ENCODE results near the gene SYNDIG1. TPM values are rescaled to one million over a fixed set of nuclear protein-coding genes. Genes with fewer than 3 reads are reported as not detected.

Gene SYNDIG1
- total RNA-seq, 1 experiment from 2014 or later: not detected

DNA sequence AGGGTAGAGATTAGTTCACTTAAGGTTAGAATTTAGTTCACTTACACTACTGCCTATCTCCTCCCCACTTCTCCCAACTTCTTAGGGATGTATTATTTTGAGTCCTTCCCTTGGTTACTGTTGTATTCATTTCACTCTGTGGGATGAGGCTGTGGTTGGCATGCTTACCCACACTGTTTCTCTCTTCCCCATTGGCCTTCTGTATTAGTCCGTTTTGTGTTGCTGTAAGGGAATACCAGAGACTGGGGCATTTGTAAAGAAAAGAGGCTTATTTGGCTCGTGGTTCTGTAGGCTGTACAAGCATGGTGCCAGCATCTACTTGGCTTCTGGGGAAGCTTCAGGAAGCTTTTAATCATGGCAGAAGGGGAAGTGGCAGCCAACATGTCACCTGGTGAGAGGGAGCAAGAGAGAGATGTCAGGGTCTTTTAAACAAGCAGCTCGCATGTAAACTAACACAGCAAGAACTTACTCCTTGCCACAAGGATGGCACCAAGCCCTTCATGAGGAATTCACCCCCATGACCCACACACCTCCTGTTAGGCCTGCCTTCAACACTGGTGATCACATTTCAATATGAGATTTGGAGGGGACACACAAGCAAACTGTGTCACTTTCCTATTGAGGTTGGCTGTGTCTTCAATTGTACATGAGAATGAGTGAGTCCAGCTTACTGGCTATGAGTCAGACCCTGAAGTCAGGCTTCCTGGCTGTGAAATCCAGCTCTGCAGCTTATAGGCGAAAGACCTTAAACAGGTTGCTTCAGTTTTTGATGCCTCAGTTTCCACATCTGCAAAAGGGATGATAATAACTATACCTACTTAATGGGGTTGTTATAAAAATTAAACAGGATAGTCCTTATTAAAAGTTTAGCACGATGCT is 53.3 kb downstream of the SYNDIG1 start:
- Histone ChIP-seq H3K9me3 (no peaks in the 10 kb centered on the region), H3K4me3 (ENCODE audit: low read depth, low read length) (no peak overlapping the region), H3K36me3 (ENCODE audit: control insufficient read depth, insufficient read depth, low read length) (no peaks in the 10 kb centered on the region), H3K27me3 (replicated peaks; ENCODE audit: control insufficient read depth, insufficient read depth, low read length) (no peaks in the 10 kb centered on the region), H3K4me1 (no peaks in the 10 kb centered on the region)
- POLR2A ChIA-PET: no interaction called here
- peaks cover 17% of the 10 kb centered on the region for H3K27me3 Mint-ChIP-seq (ENCODE audit: insufficient read depth, unreplicated experiment)
- no peaks in the 10 kb centered on the region for H3K9me3 Mint-ChIP-seq (ENCODE audit: unreplicated experiment)
- H3K36me3 Mint-ChIP-seq (ENCODE audit: insufficient read depth, unreplicated experiment): no peaks in the 10 kb centered on the region
- CTCF ChIA-PET: no interaction called here
- no peak overlapping the region for H3K27ac Mint-ChIP-seq (ENCODE audit: unreplicated experiment)
- no TSS peak for BruUV-seq (replicated peaks)
- no peaks in the 10 kb centered on the region for H3K4me1 Mint-ChIP-seq (ENCODE audit: low read depth, unreplicated experiment)
- H3K4me3 Mint-ChIP-seq (ENCODE audit: unreplicated experiment): no peak overlapping the region
- no peak for DNase-seq
- TF ChIP-seq, protein P1, sequence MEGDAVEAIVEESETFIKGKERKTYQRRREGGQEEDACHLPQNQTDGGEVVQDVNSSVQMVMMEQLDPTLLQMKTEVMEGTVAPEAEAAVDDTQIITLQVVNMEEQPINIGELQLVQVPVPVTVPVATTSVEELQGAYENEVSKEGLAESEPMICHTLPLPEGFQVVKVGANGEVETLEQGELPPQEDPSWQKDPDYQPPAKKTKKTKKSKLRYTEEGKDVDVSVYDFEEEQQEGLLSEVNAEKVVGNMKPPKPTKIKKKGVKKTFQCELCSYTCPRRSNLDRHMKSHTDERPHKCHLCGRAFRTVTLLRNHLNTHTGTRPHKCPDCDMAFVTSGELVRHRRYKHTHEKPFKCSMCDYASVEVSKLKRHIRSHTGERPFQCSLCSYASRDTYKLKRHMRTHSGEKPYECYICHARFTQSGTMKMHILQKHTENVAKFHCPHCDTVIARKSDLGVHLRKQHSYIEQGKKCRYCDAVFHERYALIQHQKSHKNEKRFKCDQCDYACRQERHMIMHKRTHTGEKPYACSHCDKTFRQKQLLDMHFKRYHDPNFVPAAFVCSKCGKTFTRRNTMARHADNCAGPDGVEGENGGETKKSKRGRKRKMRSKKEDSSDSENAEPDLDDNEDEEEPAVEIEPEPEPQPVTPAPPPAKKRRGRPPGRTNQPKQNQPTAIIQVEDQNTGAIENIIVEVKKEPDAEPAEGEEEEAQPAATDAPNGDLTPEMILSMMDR (IDR thresholded peaks at IDR 0.05; ENCODE audit: insufficient read depth in 1 of 2, low read depth in 1 of 2, low read length in 1 of 2, severe bottlenecking in 1 of 2, unreplicated experiment in 1 of 2): no peak
- intact Hi-C loops (cut with micrococcal nuclease; ENCODE audit: unreplicated experiment): no loop called here

DNA sequence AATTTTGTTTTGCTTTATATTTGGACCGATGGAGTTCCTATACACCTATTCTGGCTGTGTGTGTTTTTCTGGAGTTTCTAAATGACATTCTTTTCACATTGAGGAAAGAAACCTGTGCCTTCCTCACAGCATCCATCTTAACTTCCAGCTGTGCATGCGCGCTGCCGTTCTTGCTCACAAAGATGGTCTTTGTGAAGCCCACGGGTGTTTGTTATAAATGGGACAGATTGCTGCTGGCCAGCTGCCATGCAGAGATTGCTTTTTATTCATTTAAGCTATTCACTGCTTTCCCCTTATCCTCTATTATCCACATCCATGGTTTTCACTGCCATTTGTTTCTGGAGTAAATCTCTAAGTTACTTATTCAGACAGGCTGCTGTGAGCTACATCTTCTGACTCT is 54.2 kb downstream of the SYNDIG1 start:
- BruUV-seq (replicated peaks): no TSS peak
- intact Hi-C loops (cut with micrococcal nuclease; ENCODE audit: unreplicated experiment): no loop called here

DNA sequence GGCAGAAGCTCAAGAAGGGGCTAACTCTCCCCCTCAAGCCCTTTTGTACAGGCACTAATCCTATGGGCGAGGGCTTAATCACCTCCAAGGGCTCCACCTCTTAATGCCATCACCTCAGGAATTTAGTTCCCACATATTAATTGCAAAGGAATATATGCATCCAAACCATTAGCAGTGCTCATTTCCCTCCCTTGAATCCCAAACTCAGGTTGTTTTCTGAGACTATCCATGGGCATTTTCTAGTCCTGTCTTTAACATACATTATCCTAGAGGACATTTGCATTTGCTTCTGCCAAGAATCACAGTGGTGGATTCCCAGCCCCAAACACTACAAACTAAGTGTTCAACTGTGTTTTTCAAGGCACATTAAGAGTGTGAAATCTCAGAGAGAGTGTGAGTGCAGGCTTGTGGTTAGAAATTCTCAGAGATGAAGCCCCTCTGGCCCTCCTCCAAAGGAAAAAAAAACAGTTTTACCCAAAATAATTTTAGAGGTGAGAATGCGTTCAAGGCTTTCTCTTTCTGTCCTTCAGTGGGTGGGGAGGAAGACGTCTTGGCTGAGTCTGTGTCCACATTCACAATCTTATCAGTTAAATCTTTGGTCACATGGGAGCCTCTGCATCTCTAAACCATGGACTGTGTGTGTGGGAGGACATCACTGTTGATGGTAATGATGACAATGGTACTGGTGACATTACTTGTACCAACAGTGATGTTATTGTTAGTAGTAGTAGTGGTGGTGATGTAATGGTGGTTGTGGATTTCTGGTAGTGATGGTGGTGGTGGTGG is 59.3 kb downstream of the SYNDIG1 start:
- Histone ChIP-seq H3K9me3 (no peaks in the 10 kb centered on the region), H3K4me1 (no peaks in the 10 kb centered on the region), H3K36me3 (ENCODE audit: control insufficient read depth, insufficient read depth, low read length) (no peaks in the 10 kb centered on the region), H3K4me3 (ENCODE audit: low read depth, low read length) (no peak overlapping the region), H3K27me3 (replicated peaks; ENCODE audit: control insufficient read depth, insufficient read depth, low read length) (no peaks in the 10 kb centered on the region)
- CTCF ChIA-PET: no interaction called here
- DNase-seq: no peak
- POLR2A ChIA-PET: no interaction called here
- H3K27ac Mint-ChIP-seq (ENCODE audit: unreplicated experiment): no peak overlapping the region
- no TSS peak for BruUV-seq (replicated peaks)
- H3K4me3 Mint-ChIP-seq (ENCODE audit: unreplicated experiment): no peak overlapping the region
- no peaks in the 10 kb centered on the region for H3K4me1 Mint-ChIP-seq (ENCODE audit: low read depth, unreplicated experiment)
- H3K27me3 Mint-ChIP-seq (ENCODE audit: insufficient read depth, unreplicated experiment): peaks cover 5% of the 10 kb centered on the region
- intact Hi-C loops (cut with micrococcal nuclease; ENCODE audit: unreplicated experiment): no loop called here
- TF ChIP-seq, protein P1 (IDR thresholded peaks at IDR 0.05; ENCODE audit: insufficient read depth in 1 of 2, low read depth in 1 of 2, low read length in 1 of 2, severe bottlenecking in 1 of 2, unreplicated experiment in 1 of 2): no peak
- H3K36me3 Mint-ChIP-seq (ENCODE audit: insufficient read depth, unreplicated experiment): no peaks in the 10 kb centered on the region
- H3K9me3 Mint-ChIP-seq (ENCODE audit: unreplicated experiment): peaks cover 11% of the 10 kb centered on the region

More for the DNA sequence above, 54.2 kb downstream of the SYNDIG1 start:
- TF ChIP-seq, protein P1 (IDR thresholded peaks at IDR 0.05; ENCODE audit: insufficient read depth in 1 of 2, low read depth in 1 of 2, low read length in 1 of 2, severe bottlenecking in 1 of 2, unreplicated experiment in 1 of 2): no peak
- H3K27me3 ChIP-seq (replicated peaks; ENCODE audit: control insufficient read depth, insufficient read depth, low read length): no peaks in the 10 kb centered on the region
- Mint-ChIP-seq H3K27me3 (ENCODE audit: insufficient read depth, unreplicated experiment) (peaks cover 17% of the 10 kb centered on the region), H3K36me3 (ENCODE audit: insufficient read depth, unreplicated experiment) (no peaks in the 10 kb centered on the region), H3K4me3 (ENCODE audit: unreplicated experiment) (no peak overlapping the region), H3K27ac (ENCODE audit: unreplicated experiment) (no peak overlapping the region), H3K9me3 (ENCODE audit: unreplicated experiment) (no peaks in the 10 kb centered on the region), H3K4me1 (ENCODE audit: low read depth, unreplicated experiment) (no peaks in the 10 kb centered on the region)
- H3K4me1 ChIP-seq: no peaks in the 10 kb centered on the region
- H3K36me3 ChIP-seq (ENCODE audit: control insufficient read depth, insufficient read depth, low read length): no peaks in the 10 kb centered on the region
- no peak for DNase-seq
- no peak overlapping the region for H3K4me3 ChIP-seq (ENCODE audit: low read depth, low read length)
- ChIA-PET POLR2A (no interaction called here), CTCF (no interaction called here)
- no peaks in the 10 kb centered on the region for H3K9me3 ChIP-seq
